GM20431 (cell line): Measurements from ENCODE around the gene VPS52.
"Not testable (repeated sequence)": the region's sequence is repeated elsewhere in the genome, so short reads cannot be mapped to it uniquely, and the experiment has no call there.

Source experiments
- in situ Hi-C: fragments of 300-500 bp; cut with MseI, MboI; formaldehyde crosslinking; loops from one replicate; pipeline ENCODE4 v1.15.0; 2020; ENCODE audit warnings: low sequenced_read_pairs; ENCODE audit not compliant: unreplicated experiment

Gene VPS52

DNA sequence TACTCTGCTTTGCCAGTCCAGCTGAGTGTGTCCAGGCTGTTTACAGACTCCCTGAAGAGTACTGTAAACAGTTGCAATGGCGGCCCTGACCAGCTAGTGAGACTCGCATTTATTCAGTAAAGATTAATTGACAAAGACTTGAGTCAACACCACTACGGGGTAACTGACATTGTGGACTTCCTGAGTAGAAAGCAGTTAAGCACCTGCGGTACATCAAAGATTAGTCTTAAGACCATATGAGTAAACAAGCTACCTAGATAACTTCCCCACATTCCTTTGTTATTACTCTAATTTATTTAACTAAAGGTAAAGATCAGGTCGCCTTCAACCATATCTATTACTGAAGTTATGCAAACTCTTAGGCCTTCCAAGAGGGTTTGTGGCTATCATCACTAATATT lies 12.6 kb downstream of the VPS52 start:
- in situ Hi-C loops, result no loop called here

DNA sequence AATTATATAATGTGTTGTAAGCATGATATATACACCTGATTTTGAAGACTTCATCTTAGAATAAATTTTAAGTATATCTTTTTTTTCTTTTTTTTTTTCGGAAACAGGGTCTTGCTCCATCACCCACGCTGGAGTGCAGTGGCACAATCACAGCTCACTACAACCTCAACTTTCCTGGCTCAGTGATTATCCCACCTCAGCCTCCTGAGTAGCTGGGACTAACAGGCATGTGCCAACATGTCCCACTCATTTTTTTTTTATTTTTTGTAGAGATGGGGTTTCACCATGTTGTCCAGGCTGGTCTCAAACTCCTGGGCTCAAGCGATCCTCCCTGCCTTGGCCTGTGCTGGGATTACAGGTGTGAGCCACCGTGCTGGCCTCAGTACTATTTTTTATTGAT lies 17.1 kb downstream of the VPS52 start:
- in situ Hi-C loops, result no loop called here

DNA sequence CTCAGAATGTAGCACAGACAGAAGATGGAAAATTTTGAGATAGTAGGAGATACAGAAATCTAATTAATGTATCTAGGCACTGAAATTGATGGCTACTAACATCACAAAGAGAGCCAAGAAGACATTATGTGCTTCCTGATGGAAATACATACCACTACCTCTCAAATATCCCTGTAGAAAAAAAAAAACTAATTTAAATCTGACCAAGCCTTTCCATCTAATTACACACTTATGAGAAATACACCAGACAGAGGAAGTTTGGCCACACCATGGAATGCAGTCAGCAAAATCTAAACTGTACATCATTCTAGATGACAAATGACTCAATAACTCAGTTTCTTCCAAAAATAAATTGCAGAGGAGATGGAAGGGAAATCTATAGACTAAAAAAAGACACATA lies 18.9 kb downstream of the VPS52 start:
- in situ Hi-C loops, result no loop called here

DNA sequence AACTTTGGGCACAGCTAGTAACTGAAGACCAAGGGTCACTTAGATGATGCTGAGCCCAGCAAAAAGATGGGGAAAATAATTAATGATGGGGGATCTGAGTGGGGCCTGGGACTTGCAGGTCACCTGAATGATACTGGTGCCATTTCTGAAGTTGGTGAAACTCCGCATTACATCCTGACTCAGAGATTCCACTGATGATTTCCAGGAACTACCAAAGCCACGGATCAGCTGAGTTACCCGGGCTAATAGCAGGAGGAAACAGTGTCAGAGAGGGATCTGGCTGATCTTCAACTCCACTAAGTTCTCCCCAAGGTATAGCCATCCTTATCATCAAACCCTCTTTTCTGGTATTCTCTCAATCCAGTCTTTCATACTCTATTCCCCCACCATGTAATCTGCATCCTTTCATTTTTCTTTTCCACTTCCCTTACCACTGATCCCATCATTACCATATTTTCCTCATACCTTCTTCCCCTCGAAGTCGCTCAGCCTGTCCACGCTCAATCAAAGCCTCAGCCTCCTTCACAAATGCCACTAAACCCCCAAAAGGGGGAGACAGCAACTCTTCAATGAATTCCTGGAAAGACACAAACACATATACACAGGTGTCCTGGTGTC lies 20.2 kb downstream of the VPS52 start:
- in situ Hi-C loops, result no loop called here

DNA sequence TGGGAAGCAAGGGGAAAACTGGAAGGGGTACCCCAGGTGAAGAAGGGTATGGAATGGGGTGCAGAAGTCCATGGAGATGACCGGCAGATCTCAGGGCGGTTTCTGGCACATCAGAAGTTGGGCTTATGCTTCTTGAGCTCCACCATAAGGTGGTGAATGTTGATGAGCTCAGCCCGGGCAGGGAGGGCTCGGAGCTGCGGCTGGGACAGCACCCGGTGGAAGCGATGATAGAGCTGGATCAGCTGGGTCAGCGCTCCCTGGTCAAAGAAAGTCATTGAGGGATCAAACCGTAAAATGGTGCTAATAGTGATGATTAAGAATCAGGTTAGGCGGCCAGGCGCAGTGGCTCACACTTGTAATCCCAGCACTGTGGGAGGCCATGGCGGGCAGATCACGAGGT lies 20.9 kb downstream of the VPS52 start:
- in situ Hi-C loops, result no loop called here

DNA sequence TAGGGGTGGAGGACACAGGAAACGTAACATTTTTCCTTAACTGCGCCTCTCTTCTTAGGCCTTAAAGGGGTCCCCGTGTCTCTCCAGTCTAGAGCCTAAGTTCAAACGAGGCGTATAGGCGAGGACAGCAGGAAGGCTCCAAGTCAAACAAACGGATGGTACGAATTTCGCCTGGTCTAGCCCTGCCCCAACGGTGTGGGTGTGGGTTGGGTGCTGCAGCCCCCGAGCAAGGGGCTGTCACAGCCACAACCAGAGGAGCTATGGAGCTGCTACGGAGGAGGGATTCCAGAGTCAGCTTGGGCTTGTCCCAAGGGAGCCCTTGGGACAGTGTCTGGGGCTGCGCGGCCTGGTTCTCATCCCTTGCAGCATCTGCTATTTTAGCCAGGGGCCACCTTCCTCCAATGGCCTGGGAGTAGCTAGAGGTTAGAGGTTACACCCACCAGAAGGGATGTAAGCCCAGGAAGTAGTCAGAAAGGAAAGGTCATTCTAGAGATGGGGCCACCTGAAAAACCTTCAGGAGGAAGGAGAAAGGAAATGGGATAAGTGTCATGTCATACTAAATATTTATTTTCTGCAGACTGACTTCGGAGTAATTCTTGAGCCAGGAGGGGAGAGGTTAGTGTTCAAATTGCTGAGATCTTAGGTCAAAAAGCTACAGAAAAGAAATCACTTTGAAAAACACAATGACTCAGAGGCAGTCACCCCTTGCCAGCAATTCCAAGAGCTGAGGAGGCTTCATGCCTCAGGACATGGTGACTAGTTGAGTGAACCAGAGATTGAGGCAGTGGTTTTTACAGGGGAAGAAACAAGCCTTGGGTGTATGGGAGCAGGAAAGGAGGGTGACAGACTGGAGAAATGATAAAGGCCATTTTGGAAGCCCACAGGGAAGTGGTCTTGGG lies 21.7 kb downstream of the VPS52 start:
- in situ Hi-C loops, result loop anchor here (10.0 kb wide), 1 partner anchor 85 kb away; no protein-coding TSS in a partner anchor

DNA sequence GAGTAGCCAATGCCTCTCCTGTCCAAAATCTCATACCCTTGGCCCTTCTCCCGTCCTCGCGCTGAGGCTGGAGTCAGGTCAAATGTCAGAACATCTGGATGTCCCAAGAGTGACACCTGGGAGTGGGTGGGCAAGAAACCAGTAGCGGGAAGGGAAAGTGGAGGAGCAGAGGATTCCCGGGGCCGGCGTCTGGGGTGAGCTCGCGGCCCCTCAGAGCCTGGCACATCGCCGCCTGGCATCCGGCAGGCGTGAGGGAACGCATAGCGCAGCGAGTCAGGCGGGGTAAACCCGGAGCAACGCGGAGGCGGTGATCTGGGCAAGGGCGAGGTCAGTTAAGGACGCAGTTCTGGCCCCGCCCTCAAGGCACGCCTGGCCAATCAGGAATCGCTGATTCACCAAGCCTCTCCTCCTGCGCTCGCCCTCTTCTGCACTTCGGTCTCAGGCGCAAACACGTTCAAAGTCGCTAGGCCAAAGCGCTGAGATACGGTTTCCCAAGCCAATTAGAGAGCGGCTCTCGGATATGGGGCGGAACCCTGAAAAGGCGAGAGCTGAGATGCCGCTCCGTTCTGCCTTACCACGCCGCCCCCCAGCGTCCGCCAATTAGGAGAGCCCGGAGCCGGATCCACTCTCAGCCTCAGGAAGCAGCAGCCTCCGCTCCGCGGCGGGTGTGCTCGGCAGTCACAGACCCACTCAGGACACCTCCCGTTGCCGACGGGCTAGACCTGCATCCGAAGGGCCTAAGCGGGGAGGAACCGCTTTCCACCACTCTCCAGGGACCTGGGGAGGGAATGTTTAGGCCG lies 22.5 kb downstream of the VPS52 start:
- in situ Hi-C loops, result loop anchor here (10.0 kb wide), 1 partner anchor 84 kb away; no protein-coding TSS in a partner anchor

DNA sequence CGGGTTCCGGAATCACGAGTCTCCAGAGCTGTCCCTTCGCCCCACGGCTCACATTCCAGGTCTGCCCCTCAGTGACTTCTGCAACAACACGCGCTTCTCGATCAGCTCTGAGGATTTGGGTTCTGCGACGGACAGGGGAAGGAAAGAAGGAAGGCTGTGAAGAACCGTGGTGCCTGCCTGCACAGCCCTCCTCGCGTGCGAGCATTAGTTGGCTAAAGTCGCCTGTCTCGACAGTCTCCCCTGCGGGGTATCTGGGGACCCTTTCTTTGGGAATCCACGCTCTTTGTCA lies 23.1 kb downstream of the VPS52 start:
- in situ Hi-C loops, result loop anchor here (10.0 kb wide), 1 partner anchor 84 kb away; no protein-coding TSS in a partner anchor

DNA sequence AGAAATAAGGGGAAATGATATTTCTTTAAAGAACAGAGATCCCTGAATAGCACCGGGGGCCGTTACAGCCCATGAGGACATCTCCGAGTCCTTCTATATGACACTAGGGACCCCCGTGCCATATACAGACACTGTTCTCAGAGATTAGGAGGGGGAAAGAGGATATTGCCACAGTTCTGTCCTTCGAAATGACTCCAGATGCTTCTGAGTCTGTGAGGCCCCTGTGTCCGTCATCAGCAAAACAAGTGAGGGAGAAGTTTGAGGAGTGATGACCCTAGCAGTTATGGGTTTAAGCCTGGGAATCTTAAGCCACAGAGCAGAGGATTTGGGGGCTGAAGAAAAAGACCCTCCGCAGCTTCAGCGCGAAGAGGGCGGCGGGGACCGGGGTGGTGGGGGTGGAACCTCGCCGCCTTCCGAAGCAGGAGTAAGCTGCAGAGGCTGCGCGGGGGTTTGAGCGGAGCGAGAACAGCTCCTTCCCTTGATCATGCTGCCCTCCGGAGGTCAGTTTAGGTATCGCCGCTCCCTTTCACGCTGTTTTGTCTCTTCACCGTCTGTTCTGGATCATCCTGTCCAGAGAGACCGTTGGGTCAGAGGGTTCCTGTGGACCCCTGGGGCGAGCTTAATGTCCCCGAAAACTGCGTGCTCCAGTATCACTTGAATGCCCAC lies 23.6 kb downstream of the VPS52 start:
- in situ Hi-C loops, result loop anchor here (10.0 kb wide), 1 partner anchor 83 kb away; no protein-coding TSS in a partner anchor

DNA sequence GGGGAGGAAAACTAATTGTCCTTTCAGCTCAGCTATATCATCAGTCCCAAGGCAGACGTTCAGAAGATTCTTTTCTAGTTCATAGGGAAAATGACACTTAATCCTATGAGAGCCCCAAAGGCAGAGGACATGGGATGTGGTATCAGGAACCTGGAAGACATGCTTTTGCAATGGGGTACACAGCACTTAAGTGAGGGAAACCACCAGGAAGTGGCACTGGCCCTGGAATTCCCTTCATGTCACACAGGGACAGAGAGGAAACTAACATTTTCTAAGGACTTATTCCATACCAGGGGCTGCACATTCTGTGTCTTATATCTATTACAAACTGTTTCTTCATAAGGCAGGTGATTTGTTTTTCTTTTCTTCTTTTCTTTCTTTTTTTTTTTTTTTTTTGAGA lies 28.2 kb downstream of the VPS52 start:
- in situ Hi-C loops, result loop anchor here (10.0 kb wide), 1 partner anchor 79 kb away; no protein-coding TSS in a partner anchor

DNA sequence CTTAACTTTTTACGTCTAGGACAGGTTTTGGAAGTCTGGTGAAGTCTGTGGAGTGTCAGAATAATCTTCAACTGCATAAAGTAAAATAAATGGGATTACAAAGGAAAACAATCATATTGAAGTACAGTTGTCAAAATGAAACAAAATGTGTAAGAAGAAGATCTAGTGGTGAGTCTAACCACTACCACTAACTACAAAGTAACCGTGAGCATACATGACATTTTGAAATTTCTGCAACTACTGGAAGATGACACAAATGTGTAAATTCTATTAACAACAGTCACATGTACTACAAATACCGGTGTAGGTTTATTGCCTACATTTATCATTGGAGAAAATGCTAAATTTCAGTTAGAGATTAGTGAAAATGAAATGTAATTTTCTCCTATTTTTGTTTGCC lies 29.7 kb downstream of the VPS52 start:
- in situ Hi-C loops, result loop anchor here (10.0 kb wide), 1 partner anchor 77 kb away; no protein-coding TSS in a partner anchor

DNA sequence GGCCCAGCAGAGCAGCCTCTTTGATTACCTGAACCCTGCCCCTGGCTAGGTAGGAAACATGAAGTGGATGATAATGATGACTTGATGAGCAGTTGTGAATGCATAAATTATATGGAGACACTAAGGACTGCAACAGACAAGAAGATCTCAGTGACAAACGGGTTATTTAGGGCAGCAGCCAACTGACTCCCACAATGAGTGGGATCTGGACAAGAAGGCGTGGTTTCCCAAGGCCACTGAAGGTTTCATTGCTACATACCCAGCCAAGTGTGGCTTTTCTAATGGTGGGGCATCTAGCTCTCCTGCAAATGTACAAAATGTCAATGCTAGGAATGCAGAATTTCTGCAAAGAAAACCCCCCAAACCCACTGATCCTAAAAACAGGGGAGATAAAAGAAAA lies 33.9 kb downstream of the VPS52 start:
- in situ Hi-C loops, result no loop called here

DNA sequence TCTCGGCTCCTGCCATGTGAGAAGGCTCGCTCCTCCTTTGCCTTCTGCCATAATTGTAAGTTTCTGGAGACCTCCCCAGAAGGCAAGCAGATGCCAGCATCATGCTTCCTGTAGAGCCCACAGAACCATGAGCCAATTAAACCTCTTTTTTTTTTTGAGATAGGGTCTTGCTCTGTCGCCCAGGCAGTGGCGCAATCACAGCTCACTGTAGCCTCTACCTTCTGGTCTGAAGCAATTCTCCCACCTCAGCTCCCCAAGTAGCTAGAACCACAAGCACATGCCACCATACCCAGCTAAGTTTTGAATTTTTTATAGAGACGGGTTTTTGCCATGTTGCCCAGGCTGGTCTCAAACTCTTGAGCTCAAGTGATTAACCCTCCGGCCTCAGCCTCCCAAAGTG lies 34.8 kb downstream of the VPS52 start:
- in situ Hi-C loops, result no loop called here

DNA sequence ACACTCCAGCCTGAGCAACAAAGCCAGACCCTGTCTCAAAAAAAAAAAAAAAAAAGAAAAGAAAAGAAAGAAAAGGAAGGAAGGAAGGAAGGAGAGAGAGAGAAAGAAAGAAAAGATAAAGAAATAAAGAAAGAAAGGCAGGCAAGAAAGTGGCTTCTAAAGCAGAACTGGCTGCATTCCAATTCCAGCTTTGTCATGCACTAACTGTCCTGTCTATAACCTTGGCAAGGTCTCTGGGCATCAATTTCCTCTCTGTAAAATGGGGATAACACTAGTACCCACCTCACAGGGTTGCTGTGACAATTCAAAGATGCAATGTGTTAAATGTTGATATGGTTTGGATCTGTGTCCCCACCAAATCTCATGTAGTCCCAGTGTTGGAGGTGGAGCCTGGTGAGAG lies 35.3 kb downstream of the VPS52 start:
- in situ Hi-C loops, result no loop called here

DNA sequence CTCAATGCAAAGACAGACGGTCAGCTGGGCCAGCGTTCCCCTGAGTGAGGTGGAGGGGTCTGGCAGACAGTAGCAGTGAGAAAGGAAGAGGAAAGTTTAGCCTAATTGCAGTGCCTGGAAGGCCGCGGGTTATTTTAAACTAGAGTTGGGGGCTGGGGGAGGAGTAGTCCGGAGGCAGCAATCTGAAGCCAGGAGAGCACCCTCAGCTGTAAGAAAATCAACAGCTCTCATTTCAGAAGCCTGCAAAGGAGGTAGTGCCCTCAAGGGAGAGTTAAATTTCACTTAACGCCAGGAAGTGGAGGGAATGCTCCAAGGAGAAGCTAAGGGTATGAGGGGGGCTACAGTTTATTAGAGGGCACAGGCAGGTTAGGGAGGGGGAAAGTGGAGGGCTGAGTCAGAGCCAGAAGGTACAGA lies 36.4 kb downstream of the VPS52 start:
- in situ Hi-C loops, result no loop called here

DNA sequence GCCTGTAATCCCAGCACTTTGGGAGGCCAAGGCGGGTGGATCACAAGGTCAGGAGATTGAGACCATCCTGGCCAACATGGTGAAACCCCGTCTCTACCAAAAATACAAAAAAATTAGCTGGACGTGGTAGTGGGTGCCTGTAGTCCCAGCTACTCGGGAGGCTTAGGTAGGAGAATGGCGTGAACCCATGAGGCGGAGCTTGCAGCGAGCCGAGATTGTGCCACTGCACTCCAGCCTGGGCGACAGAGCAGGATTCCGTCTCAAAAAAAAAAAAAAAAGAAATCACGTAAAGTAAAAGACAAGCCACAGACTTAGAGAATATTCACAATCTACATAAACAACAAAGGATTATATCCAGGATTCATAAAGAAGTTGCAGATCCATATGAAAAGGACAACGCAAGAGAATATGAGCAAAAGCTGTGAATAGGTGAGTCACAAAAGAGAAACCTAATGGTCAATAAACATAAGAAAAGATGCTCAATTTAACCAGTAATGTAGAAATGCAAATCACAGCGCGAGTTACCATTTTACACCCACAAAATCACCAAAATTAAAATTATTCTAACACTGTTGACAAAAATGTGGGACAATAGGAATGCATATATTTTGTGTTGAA lies 45.1 kb downstream of the VPS52 start:
- in situ Hi-C loops, result not testable (repeated sequence)

DNA sequence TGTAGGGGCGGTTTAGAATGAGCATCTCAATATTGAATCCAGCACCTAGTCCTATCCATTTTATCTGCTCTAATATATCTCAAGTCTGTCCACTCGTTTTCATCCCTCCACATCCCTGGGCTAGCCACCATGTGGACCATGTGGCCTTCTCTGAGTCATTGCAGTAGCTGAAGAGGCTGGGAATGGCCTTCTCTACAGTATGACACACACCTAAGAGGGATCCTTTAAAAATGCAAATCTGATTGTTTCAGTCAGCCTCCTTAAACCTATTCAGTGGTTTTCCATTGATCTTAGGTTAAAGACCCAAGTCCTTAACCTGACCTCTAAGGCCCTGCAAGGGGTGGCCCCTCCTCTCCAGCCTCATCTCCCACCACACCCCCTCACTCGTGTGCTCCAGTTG lies 54.0 kb downstream of the VPS52 start:
- in situ Hi-C loops, result no loop called here

DNA sequence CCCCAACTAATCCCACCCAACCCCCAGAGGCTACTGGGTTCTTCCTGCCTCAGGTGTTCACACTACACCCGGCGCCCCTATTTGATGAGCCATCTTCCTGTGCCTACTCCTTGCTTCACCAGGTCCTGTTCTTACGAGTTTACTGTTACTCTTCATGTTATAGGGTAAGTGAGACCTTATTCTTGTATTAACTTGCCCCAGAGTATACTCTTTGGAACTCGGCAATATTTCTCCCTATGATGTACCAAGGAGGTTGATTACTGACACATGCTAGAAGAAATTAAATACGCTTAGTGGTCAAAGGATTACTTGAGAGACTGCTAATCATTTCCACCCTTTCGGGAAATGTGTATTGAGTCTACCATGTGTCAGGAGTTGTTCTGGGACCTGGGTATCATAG lies 54.4 kb downstream of the VPS52 start:
- in situ Hi-C loops, result no loop called here

DNA sequence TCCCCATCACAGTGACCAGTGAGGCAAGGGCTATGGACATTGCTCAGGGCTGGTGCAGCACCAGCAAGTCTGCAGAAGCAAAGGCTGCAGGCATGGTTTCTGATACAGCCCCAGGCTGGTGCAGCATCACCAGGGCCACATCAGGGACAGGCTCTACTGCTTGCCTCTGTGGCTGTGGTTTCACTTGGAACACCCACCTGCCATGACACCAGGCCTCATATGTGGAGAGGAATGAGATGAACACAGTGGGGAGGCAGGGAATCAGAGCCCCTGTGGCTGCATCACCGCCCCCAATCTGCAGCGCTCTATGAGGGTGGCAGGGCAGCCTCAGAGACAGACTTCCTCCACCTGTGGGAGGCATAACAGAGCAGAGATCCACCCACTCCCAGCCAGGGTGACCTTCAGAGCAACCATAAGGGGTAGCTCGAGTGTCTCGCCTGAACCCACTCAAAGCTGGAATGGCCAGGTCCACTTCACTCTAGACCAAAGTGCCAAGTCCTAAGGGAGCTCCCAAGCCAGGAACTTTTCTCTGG lies 55.5 kb downstream of the VPS52 start:
- in situ Hi-C loops, result no loop called here
